Stimulated activated CD4-positive, alpha-beta T cell treated with anti-CD3 and anti-CD28 coated beads, TNF-alpha, amount 100 ng/mL, for 4 hours (primary cell): ENCODE data around the gene GPRIN3.
"Not testable (repeated sequence)": the region's sequence is repeated elsewhere in the genome, so short reads cannot be mapped to it uniquely, and the experiment has no call there.

ENCODE experiments used
- DNase-seq, 3 experiments: peaks; one replicate each; pipeline ENCODE4 v3.0.0-alpha.2; 2020; ENCODE audit warnings: low read depth in 3 of 3

GPRIN3 gene

GRCh38 chr4:89216866-89217265 lies 90.7 kb downstream of the GPRIN3 start:
- no peak for DNase-seq

DNA sequence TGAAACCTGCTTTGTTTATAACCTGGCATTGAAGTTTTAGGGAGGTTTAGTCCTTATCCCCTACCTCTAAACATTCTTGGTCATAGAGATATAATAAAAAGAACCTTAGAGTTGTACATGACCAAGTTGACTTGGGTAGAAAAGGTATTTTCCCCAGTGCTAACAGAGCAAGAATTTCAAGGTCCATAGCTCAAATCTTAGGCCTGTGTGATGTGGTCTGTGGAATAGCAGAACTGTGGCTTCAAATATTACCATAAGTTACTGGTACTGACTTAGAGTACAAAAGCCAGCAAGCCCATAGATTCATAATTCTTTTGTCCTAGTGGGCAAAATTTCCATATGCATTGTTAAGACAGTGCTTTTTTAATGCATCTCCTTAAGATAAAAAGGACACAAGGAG lies 91.2 kb downstream of the GPRIN3 start:
- no peak for DNase-seq

- no peak for DNase-seq
Observed at GRCh38 chr4:89215736-89216135, 91.9 kb downstream of the GPRIN3 start.

DNA sequence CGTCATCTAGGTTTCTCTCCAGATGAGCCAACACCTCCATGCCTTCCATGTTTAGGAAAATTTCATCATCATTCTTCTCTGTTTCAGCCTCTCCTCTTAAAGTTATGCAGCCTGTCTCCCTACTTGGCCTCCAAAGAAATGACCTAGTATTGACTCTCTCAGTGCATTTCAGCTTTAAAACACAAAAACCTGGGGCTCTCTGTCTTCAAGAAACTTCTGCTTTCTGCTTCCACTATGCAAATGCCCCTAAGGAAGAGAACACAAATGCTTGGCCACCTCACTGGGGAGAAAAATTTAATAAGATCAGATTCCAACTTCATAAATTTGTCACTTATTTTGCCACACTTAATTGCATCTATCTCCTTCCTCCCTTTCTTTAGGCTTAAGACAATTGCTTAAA lies 93.3 kb downstream of the GPRIN3 start:
- DNase-seq = no peak

DNA sequence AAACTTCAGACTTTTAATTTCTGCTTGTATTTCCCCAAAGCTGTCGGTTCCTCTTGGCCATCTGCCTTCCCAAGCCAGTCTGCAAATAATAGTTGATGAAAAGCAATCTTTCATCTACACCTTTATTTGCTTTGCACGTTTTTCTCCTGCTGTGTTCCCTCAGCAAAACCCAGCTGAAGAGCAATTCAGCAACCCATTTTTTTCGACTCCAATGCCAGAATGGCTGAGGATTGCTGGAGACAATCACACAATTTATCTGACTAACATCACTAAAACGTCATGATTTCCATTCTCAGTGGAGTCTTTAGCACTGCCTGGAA lies 94.3 kb downstream of the GPRIN3 start:
- DNase-seq = no peak

DNA sequence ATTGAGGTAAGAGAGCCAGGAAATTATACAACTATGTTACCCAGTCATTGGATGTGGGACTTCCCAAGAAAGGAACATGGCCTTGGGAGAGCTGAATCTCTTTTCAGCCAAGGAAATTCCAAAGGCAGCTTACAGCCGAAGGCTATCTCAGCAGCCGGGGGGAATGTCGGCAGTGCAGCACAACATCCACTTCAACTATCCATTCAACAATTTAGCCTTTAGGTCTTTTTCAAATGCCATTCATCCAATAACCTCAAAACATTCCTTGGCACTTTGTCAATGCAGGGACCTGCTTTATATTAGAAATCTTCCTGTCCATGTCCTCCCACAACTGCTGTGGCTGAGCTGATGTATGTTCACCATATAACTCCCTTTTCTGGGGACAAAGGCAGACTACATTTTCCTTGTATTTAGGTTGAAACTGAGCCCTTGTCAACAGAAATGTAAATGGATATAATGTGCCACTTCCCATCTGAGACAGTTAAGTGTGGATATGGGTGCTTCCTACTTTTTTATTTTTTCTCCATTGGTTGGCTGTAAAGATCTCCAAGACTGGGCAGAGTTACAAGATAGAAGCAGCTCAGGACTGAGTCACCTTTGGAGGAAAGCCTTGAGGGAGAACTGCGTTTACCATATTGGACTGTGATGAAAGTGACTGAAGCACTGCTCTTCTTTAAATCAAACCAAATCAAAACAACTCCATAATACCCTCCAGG lies 94.8 kb downstream of the GPRIN3 start:
- no peak for DNase-seq

- DNase-seq = no peak
Observed at GRCh38 chr4:89204624-89205023, 103.0 kb downstream of the GPRIN3 start.

DNA sequence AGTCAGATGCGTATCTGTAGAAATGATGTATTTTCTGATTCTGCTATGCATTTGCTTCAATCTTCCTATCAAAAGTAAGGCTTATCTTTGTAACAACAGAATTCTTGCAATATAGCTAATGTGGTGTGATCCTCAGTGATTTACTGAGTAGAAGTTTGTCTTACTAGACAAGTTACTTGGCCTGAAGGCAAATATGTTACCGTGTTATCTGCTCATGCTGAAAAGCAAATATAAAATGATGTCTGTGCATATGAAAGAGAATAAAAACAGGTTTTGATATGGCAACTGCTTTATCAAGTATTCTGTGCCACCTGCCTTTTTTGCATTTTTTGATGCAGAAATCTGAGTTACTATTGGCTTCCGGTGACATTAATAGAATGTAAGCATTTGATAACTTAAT lies 103.7 kb downstream of the GPRIN3 start:
- DNase-seq = no peak

DNA sequence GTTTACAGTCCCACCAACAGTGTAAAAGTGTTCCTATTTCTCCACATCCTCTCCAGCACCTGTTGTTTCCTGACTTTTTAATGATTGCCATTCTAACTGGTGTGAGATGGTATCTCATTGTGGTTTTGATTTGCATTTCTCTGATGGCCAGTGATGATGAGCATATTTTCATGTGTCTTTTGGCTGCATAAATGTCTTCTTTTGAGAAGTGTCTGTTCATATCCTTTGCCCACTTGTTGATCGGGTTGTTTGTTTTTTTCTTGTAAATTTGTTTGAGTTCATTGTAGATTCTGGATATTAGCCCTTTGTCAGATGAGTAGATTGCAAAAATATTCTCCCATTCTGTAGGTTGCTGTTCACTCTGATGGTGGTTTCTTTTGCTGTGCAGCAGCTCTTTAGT lies 108.2 kb downstream of the GPRIN3 start:
- not testable (repeated sequence) for DNase-seq

DNA sequence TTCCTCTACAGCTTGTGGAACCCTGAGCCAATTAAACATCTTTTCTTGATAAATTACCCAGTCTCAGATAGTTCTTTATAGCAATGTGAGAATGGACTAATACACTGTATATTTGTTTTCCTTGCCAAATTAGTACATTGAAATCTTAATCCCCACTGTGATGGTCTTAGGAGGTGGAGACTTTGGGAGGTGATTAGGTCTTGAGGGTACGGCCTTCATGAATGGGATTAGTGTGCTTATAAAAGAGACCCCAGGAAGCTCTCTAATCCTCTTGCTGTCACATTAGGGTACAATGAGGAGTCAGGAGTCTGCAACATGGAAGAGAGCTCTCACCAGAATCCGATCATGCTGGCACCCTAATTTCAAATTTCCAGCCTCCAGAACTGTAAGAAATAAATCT lies 109.7 kb downstream of the GPRIN3 start:
- DNase-seq = no peak

- DNase-seq = no peak
Observed at GRCh38 chr4:89196745-89197144, 110.9 kb downstream of the GPRIN3 start.

DNA sequence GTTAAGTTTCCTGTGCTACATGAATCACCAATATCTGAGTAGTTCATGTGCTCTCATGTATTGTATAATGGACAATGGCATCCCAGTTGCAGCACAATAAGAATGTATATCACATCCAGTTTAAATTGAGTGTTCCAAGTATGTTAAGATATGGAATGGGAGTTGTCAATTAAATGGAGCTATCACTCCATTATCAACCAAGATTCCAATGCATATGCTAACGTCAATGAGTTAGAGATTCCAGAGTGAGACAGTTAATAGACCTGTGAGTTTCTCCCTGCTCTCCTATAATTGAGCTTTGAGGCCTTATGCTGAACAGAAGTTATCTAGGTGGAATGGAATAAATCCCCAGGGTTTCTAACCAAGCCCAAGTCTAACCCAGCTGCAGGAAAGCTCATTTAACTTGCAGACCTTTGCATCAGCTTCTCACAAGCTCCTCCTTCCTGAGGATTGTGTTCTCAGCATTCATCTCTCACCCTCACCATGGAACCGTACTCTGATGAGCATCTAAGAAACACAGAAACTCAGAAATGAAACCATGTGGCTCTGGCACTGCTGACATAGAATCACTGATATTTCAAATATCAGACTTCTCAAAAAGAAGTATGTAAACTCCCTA lies 111.4 kb downstream of the GPRIN3 start:
- no peak for DNase-seq

- no peak for DNase-seq
Observed at GRCh38 chr4:89193843-89194242, 113.8 kb downstream of the GPRIN3 start.
